ENCODE results near the gene ZNF672.
"Not testable (repeated sequence)": the region's sequence is repeated elsewhere in the genome, so short reads cannot be mapped to it uniquely, and the experiment has no call there.

ZNF672 gene

GRCh38 chr1:248824301-248824700 is 13.7 kb upstream of the ZNF672 start:
- no peak overlapping the region for H3K9ac ChIP-seq (ENCODE audit: low read depth, low read length)
- H3K27me3 ChIP-seq (ENCODE audit: insufficient read depth, low read length) = no peaks in the 10 kb centered on the region
- no peak overlapping the region for H3K27ac ChIP-seq (ENCODE audit: low read depth, low read length)
- peaks cover 41% of the 10 kb centered on the region for H3K36me3 ChIP-seq (ENCODE audit: insufficient read depth, low read length)
- H3K9me3 ChIP-seq (ENCODE audit: insufficient read depth, low read depth, low read length) = no peaks in the 10 kb centered on the region
- no peaks in the 10 kb centered on the region for H3K4me1 ChIP-seq (ENCODE audit: insufficient read depth, low read length)
- H3K4me3 ChIP-seq (ENCODE audit: low read length) = no peak overlapping the region
- WGBS = 100% methylated on average over 1 of the region's 1 CpG

GRCh38 chr1:248824701-248825100 is 13.3 kb upstream of the ZNF672 start:
- no peaks in the 10 kb centered on the region for H3K27me3 ChIP-seq (ENCODE audit: insufficient read depth, low read length)
- no peak overlapping the region for H3K9ac ChIP-seq (ENCODE audit: low read depth, low read length)
- WGBS = 93% methylated on average over 3 of the region's 3 CpGs
- H3K36me3 ChIP-seq (ENCODE audit: insufficient read depth, low read length) = peaks cover 39% of the 10 kb centered on the region
- H3K4me3 ChIP-seq (ENCODE audit: low read length) = peak overlapping the region; percentile 85
- H3K4me1 ChIP-seq (ENCODE audit: insufficient read depth, low read length) = no peaks in the 10 kb centered on the region
- no peak overlapping the region for H3K27ac ChIP-seq (ENCODE audit: low read depth, low read length)
- H3K9me3 ChIP-seq (ENCODE audit: insufficient read depth, low read depth, low read length) = no peaks in the 10 kb centered on the region

- no peaks in the 10 kb centered on the region for H3K9me3 ChIP-seq (ENCODE audit: insufficient read depth, low read depth, low read length)
- no peaks in the 10 kb centered on the region for H3K4me1 ChIP-seq (ENCODE audit: insufficient read depth, low read length)
- H3K4me3 ChIP-seq (ENCODE audit: low read length) = peak overlapping the region; percentile 85
- WGBS = 51% methylated on average over 10 of the region's 10 CpGs
- peaks cover 34% of the 10 kb centered on the region for H3K36me3 ChIP-seq (ENCODE audit: insufficient read depth, low read length)
- no peaks in the 10 kb centered on the region for H3K27me3 ChIP-seq (ENCODE audit: insufficient read depth, low read length)
- no peak overlapping the region for H3K27ac ChIP-seq (ENCODE audit: low read depth, low read length)
- peak overlapping the region; percentile 90 for H3K9ac ChIP-seq (ENCODE audit: low read depth, low read length)
These were observed 12.9 kb upstream of the ZNF672 start for GRCh38 chr1:248825136-248825535.

- Histone ChIP-seq H3K4me1 (ENCODE audit: insufficient read depth, low read length) (no peaks in the 10 kb centered on the region), H3K27ac (ENCODE audit: low read depth, low read length) (no peak overlapping the region; the same call in 1 of the 2 replicates)
These were observed 12.5 kb upstream of the ZNF672 start for GRCh38 chr1:248825573-248825908.

GRCh38 chr1:248825909-248826760 is 11.9 kb upstream of the ZNF672 start, which contains the start of gene SH3BP5L:
TSS of gene SH3BP5L (minus strand) at chr1:248825915. CDS start at chr1:248824935, 980 bp downstream.
- no peaks in the 10 kb centered on the region for H3K9me3 ChIP-seq (ENCODE audit: insufficient read depth, low read depth, low read length)
- under 1% methylated on average over 56 of the region's 56 CpGs for WGBS

More at GRCh38 chr1:248825573-248825908, 12.5 kb upstream of the ZNF672 start:
- no peaks in the 10 kb centered on the region for H3K9me3 ChIP-seq (ENCODE audit: insufficient read depth, low read depth, low read length)
- H3K36me3 ChIP-seq (ENCODE audit: insufficient read depth, low read length) = peaks cover 31% of the 10 kb centered on the region
- peak overlapping the region; percentile 85 for H3K4me3 ChIP-seq (ENCODE audit: low read length)
- H3K27me3 ChIP-seq (ENCODE audit: insufficient read depth, low read length) = no peaks in the 10 kb centered on the region
- WGBS = under 1% methylated on average over 18 of the region's 18 CpGs
- peak overlapping the region; percentile 90 for H3K9ac ChIP-seq (ENCODE audit: low read depth, low read length)

GRCh38 chr1:248828845-248829244 is 9.2 kb upstream of the ZNF672 start:
- Histone ChIP-seq H3K27ac (ENCODE audit: low read depth, low read length) (no peak overlapping the region), H3K9me3 (ENCODE audit: insufficient read depth, low read depth, low read length) (no peaks in the 10 kb centered on the region), H3K9ac (ENCODE audit: low read depth, low read length) (no peak overlapping the region), H3K27me3 (ENCODE audit: insufficient read depth, low read length) (peaks cover 2% of the 10 kb centered on the region; the same call in 1 of the 2 replicates), H3K4me1 (ENCODE audit: insufficient read depth, low read length) (no peaks in the 10 kb centered on the region), H3K4me3 (ENCODE audit: low read length) (no peak overlapping the region), H3K36me3 (ENCODE audit: insufficient read depth, low read length) (peaks cover 7% of the 10 kb centered on the region)
- 66% methylated on average over 3 of the region's 3 CpGs for WGBS

More at GRCh38 chr1:248825909-248826760, 11.9 kb upstream of the ZNF672 start, which contains the start of gene SH3BP5L:
- peak within 1 kb of the TSS; percentile 85 for H3K4me3 ChIP-seq (ENCODE audit: low read length)
- no peaks in the 10 kb centered on the region for H3K4me1 ChIP-seq (ENCODE audit: insufficient read depth, low read length)
- H3K27me3 ChIP-seq (ENCODE audit: insufficient read depth, low read length) = no peaks in the 10 kb centered on the region
- peak within 1 kb of the TSS; percentile 89 for H3K27ac ChIP-seq (ENCODE audit: low read depth, low read length)
- peaks cover 25% of the 10 kb centered on the region for H3K36me3 ChIP-seq (ENCODE audit: insufficient read depth, low read length)
- H3K9ac ChIP-seq (ENCODE audit: low read depth, low read length) = peak within 1 kb of the TSS; percentile 90

- H3K4me3 ChIP-seq (ENCODE audit: low read length); H3K27ac ChIP-seq (ENCODE audit: low read depth, low read length); H3K9me3 ChIP-seq (ENCODE audit: insufficient read depth, low read depth, low read length); H3K36me3 ChIP-seq (ENCODE audit: insufficient read depth, low read length); H3K9ac ChIP-seq (ENCODE audit: low read depth, low read length); H3K4me1 ChIP-seq (ENCODE audit: insufficient read depth, low read length): not testable (repeated sequence)
- WGBS = 64% methylated on average over 2 of the region's 3 CpGs
- peaks cover 10% of the 10 kb centered on the region; the same call in 1 of the 2 replicates for H3K27me3 ChIP-seq (ENCODE audit: insufficient read depth, low read length)
These were observed 7.4 kb upstream of the ZNF672 start for GRCh38 chr1:248830718-248831017.

GRCh38 chr1:248831842-248832241 is 6.2 kb upstream of the ZNF672 start:
- Histone ChIP-seq H3K9me3 (ENCODE audit: insufficient read depth, low read depth, low read length) (no peaks in the 10 kb centered on the region), H3K4me1 (ENCODE audit: insufficient read depth, low read length) (no peaks in the 10 kb centered on the region), H3K27ac (ENCODE audit: low read depth, low read length) (no peak overlapping the region), H3K9ac (ENCODE audit: low read depth, low read length) (no peak overlapping the region), H3K27me3 (ENCODE audit: insufficient read depth, low read length) (peaks cover 12% of the 10 kb centered on the region; the same call in 1 of the 2 replicates), H3K4me3 (ENCODE audit: low read length) (no peak overlapping the region), H3K36me3 (ENCODE audit: insufficient read depth, low read length) (no peaks in the 10 kb centered on the region)
- no CpG with 5 or more reads among the region's 1 CpG for WGBS

GRCh38 chr1:248834343-248834940 is 3.6 kb upstream of the ZNF672 start:
- Histone ChIP-seq H3K9me3 (ENCODE audit: insufficient read depth, low read depth, low read length) (no peaks in the 10 kb centered on the region), H3K27me3 (ENCODE audit: insufficient read depth, low read length) (peaks cover 14% of the 10 kb centered on the region; the same call in 1 of the 2 replicates), H3K27ac (ENCODE audit: low read depth, low read length) (no peak overlapping the region), H3K4me1 (ENCODE audit: insufficient read depth, low read length) (peaks cover 6% of the 10 kb centered on the region; the same call in 1 of the 2 replicates), H3K36me3 (ENCODE audit: insufficient read depth, low read length) (no peaks in the 10 kb centered on the region), H3K4me3 (ENCODE audit: low read length) (no peak overlapping the region), H3K9ac (ENCODE audit: low read depth, low read length) (no peak overlapping the region)
- 70% methylated on average over 7 of the region's 7 CpGs for WGBS

- no peaks in the 10 kb centered on the region for H3K9me3 ChIP-seq (ENCODE audit: insufficient read depth, low read depth, low read length)
- peaks cover 14% of the 10 kb centered on the region; the same call in 1 of the 2 replicates for H3K27me3 ChIP-seq (ENCODE audit: insufficient read depth, low read length)
- H3K27ac ChIP-seq (ENCODE audit: low read depth, low read length) = no peak overlapping the region
- H3K9ac ChIP-seq (ENCODE audit: low read depth, low read length) = peak overlapping the region; percentile 38; the same call in 1 of the 2 replicates
- H3K4me1 ChIP-seq (ENCODE audit: insufficient read depth, low read length) = peaks cover 6% of the 10 kb centered on the region; the same call in 1 of the 2 replicates
- H3K4me3 ChIP-seq (ENCODE audit: low read length) = peak overlapping the region; percentile 84
- no peaks in the 10 kb centered on the region for H3K36me3 ChIP-seq (ENCODE audit: insufficient read depth, low read length)
- 63% methylated on average over 11 of the region's 11 CpGs for WGBS
These were observed 811 bp upstream of the ZNF672 start for GRCh38 chr1:248837045-248837780.
